H1 (cell line): ENCODE results near the gene CEL. TPM values are rescaled to one million over a fixed set of nuclear protein-coding genes. Genes with fewer than 3 reads are reported as not detected.

Experiments
- BACH1 ChIP-seq: IDR thresholded peaks from 2 replicates; pipeline ENCODE4 v1.6.1; 2012; ENCODE audit warnings: low read length, improper control_type of control experiment
- CTCF ChIP-seq, 3 experiments: IDR thresholded peaks; 1 replicate in 2 of 3; 2 replicates in 1 of 3; pipeline versions ENCODE4 v1.5.1 to v1.6.1; 2011; ENCODE audit warnings: low read length in 3 of 3, mild to moderate bottlenecking in 3 of 3, inconsistent platforms in 2 of 3, low read depth in 1 of 3, moderate library complexity in 1 of 3; ENCODE audit not compliant: insufficient read depth in 1 of 3; ENCODE audit errors: control extremely low read depth in 1 of 3
- FOSL1 ChIP-seq: IDR thresholded peaks from 2 replicates; pipeline ENCODE4 v1.6.1; 2011; ENCODE audit warnings: mild to moderate bottlenecking, low read depth, low read length, moderate library complexity; ENCODE audit not compliant: insufficient read depth
- GTF2F1 ChIP-seq: IDR thresholded peaks from 2 replicates; pipeline ENCODE4 v1.6.1; 2012; ENCODE audit warnings: low read depth, low read length, improper control_type of control experiment, borderline replicate concordance
- HDAC2 ChIP-seq, 2 experiments: fragments of 300-600 bp in 1 of 2; sonication (generic) in 1 of 2; IDR thresholded peaks; 2 replicates each; pipeline ENCODE4 v1.6.1; 2011 to 2012; ENCODE audit warnings: low read depth in 2 of 2, low read length in 2 of 2, mild to moderate bottlenecking in 2 of 2, moderate library complexity in 2 of 2, borderline replicate concordance in 1 of 2, inconsistent platforms in 1 of 2
- KDM5A ChIP-seq: fragments of 200-600 bp; IDR thresholded peaks from 2 replicates; pipeline ENCODE4 v1.7.1; 2012; ENCODE audit warnings: mild to moderate bottlenecking, low read length, inconsistent platforms, mixed read lengths
- NRF1 ChIP-seq: IDR thresholded peaks from 2 replicates; pipeline ENCODE4 v1.6.1; 2011; ENCODE audit warnings: mild to moderate bottlenecking, low read depth, low read length, improper control_type of control experiment
- TAF7 ChIP-seq: optimal IDR thresholded peaks from 2 replicates; pipeline ENCODE3; 2011; ENCODE audit warnings: low read depth, mild to moderate bottlenecking, inconsistent platforms, low read length, moderate library complexity, borderline replicate concordance
- polyA plus RNA-seq, 7 experiments: library from polyadenylated mRNA; depleted of rRNA in 3 of 7; stranded (reverse) in 5 of 7; unstranded in 2 of 7; fragments of >200 nt in 5 of 7; fragments of 200-250 nt in 2 of 7; gene quantifications; 1 replicate in 5 of 7; 2 replicates in 1 of 7; 4 replicates in 1 of 7; pipeline versions ENCODE4 v1.2.1 to v1.2.3, GENCODE V29; 2011 to 2013; ENCODE audit warnings: missing spikeins in 2 of 7, mixed read lengths in 2 of 7
- total RNA-seq: library from RNA; stranded (reverse); fragmentation: NEBNext Ultra II Directional; extraction: Animal tissue kit (Norgen Biotek cat#: 25700); gene quantifications from 2 replicates; pipeline ENCODE4 v1.2.1, GENCODE V29; 2021

Gene CEL
- total and polyA plus RNA-seq, 2 of the 8 experiments (the other 6 are each of a cell fraction or from before 2014, with no cell fraction given) = 1.8 to 3.4 TPM

DNA sequence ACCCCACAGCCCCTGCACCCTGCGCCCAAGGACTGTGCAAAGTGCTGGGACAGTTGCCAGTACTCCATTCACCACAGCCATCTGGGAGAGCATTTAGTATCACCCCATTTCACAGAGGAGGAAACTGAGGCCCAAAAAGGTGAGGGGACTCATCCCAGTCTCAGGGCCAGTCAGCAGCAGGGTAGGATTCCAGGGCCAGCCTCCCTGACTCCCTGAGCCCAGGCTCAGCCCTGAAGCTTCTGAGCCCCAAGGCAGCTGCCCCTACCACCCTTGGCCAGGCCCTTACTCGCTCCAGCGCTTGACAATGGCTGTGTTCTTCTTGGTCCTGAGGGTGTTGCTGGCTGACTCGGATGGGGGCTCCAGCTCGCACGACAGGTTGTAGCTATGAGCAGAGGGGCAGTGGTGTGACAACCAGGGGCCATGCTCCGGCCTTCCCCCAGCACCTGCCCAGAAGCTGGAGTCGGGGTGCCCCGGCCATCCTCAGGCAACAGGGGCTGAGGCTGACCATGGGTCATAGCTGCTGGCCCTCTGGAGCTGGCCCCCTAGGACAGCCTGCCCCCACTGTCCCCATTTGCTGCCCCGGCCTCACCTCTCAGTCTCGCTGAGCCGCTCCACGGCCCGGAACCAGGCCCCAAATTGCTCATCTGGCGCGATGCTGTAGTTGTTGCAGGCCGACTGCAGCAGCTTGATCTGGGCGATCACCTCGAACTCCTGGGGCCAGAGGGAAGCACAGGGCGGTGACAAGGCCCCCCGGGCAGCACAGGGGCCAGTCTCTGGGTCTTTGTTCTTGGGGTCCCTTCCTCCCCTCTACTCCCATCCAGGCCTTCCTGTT lies 40.6 kb downstream of the CEL start (continued):
- TF ChIP-seq CTCF (IDR thresholded peaks at IDR 0.05; ENCODE audit: control extremely low read depth in 1 of 3, insufficient read depth in 1 of 3, low read depth in 1 of 3, low read length in 3 of 3) = no peak
- no peak for TF ChIP-seq BACH1
- no peak for TF ChIP-seq GTF2F1
- no peak for TF ChIP-seq KDM5A
- no peak for TF ChIP-seq TAF7
- TF ChIP-seq NRF1 = no peak
- TF ChIP-seq HDAC2 (IDR thresholded peaks at IDR 0.05; ENCODE audit: borderline replicate concordance in 1 of 2, low read depth in 2 of 2, low read length in 2 of 2) = no peak
- TF ChIP-seq FOSL1 = no peak
- TF ChIP-seq, all 59 proteins: peak for 0
